Measurements from ENCODE around the gene RICTOR. TPM values are rescaled to one million over a fixed set of nuclear protein-coding genes. Genes with fewer than 3 reads are reported as not detected.

Gene RICTOR
- total RNA-seq, 1 experiment from 2014 or later, result 41.1 TPM

- H3K4me1 Mint-ChIP-seq (ENCODE audit: low read depth, unreplicated experiment), result no peaks in the 10 kb centered on the region
- CTCF ChIA-PET, result no interaction called here
- TF ChIP-seq CTCF (IDR thresholded peaks at IDR 0.05; ENCODE audit: unreplicated experiment), result no peak
- no peaks in the 10 kb centered on the region for H3K36me3 Mint-ChIP-seq (ENCODE audit: insufficient read depth, unreplicated experiment)
- H3K9me3 Mint-ChIP-seq (ENCODE audit: low read depth, unreplicated experiment), result no peaks in the 10 kb centered on the region
- intact Hi-C loops (cut with micrococcal nuclease; ENCODE audit: unreplicated experiment), result loop anchor here (10.0 kb wide), 1 partner anchor 103 kb away; no protein-coding TSS in a partner anchor
- BruUV-seq (replicated peaks), result no TSS peak
- DNase-seq, result no peak
- no peak overlapping the region for H3K27ac Mint-ChIP-seq (ENCODE audit: unreplicated experiment)
- H3K4me3 Mint-ChIP-seq (ENCODE audit: low read depth, unreplicated experiment), result no peak overlapping the region
- H3K27me3 Mint-ChIP-seq (ENCODE audit: unreplicated experiment), result no peaks in the 10 kb centered on the region
These were observed 72.5 kb downstream of the RICTOR start for GRCh38 chr5:39001683-39002082.

GRCh38 chr5:38999037-38999436 is 75.2 kb downstream of the RICTOR start:
- CTCF ChIA-PET, result interaction anchor here (0.6 to 0.7 kb wide), 2 partner anchors 35 to 687 kb away, joined by 3 read pairs; no protein-coding TSS in a partner anchor
- intact Hi-C loops (cut with micrococcal nuclease; ENCODE audit: unreplicated experiment), result loop anchor here (5.0 kb wide), 1 partner anchor 283 kb away; no protein-coding TSS in a partner anchor
- Mint-ChIP-seq H3K27me3 (ENCODE audit: unreplicated experiment) (no peaks in the 10 kb centered on the region), H3K4me3 (ENCODE audit: low read depth, unreplicated experiment) (no peak overlapping the region), H3K27ac (ENCODE audit: unreplicated experiment) (no peak overlapping the region), H3K4me1 (ENCODE audit: low read depth, unreplicated experiment) (no peaks in the 10 kb centered on the region), H3K9me3 (ENCODE audit: low read depth, unreplicated experiment) (no peaks in the 10 kb centered on the region), H3K36me3 (ENCODE audit: insufficient read depth, unreplicated experiment) (no peaks in the 10 kb centered on the region)
- no peak for DNase-seq
- BruUV-seq (replicated peaks), result no TSS peak
- no peak for TF ChIP-seq CTCF (IDR thresholded peaks at IDR 0.05; ENCODE audit: unreplicated experiment)

GRCh38 chr5:38997591-38997990 is 76.6 kb downstream of the RICTOR start:
- intact Hi-C loops (cut with micrococcal nuclease; ENCODE audit: unreplicated experiment), result loop anchor here (5.0 kb wide), 1 partner anchor 285 kb away; no protein-coding TSS in a partner anchor
- TF ChIP-seq CTCF (IDR thresholded peaks at IDR 0.05; ENCODE audit: unreplicated experiment), result no peak
- BruUV-seq (replicated peaks), result no TSS peak
- Mint-ChIP-seq H3K4me3 (ENCODE audit: low read depth, unreplicated experiment) (no peak overlapping the region), H3K36me3 (ENCODE audit: insufficient read depth, unreplicated experiment) (no peaks in the 10 kb centered on the region), H3K4me1 (ENCODE audit: low read depth, unreplicated experiment) (no peaks in the 10 kb centered on the region), H3K27ac (ENCODE audit: unreplicated experiment) (no peak overlapping the region), H3K9me3 (ENCODE audit: low read depth, unreplicated experiment) (no peaks in the 10 kb centered on the region), H3K27me3 (ENCODE audit: unreplicated experiment) (no peaks in the 10 kb centered on the region)
- CTCF ChIA-PET, result no interaction called here
- no peak for DNase-seq

GRCh38 chr5:38996123-38996522 is 78.1 kb downstream of the RICTOR start:
- Mint-ChIP-seq H3K4me1 (ENCODE audit: low read depth, unreplicated experiment) (no peaks in the 10 kb centered on the region), H3K36me3 (ENCODE audit: insufficient read depth, unreplicated experiment) (no peaks in the 10 kb centered on the region), H3K27me3 (ENCODE audit: unreplicated experiment) (no peaks in the 10 kb centered on the region), H3K9me3 (ENCODE audit: low read depth, unreplicated experiment) (no peaks in the 10 kb centered on the region), H3K4me3 (ENCODE audit: low read depth, unreplicated experiment) (no peak overlapping the region), H3K27ac (ENCODE audit: unreplicated experiment) (no peak overlapping the region)
- BruUV-seq (replicated peaks), result no TSS peak
- TF ChIP-seq CTCF (IDR thresholded peaks at IDR 0.05; ENCODE audit: unreplicated experiment), result no peak
- CTCF ChIA-PET, result no interaction called here
- no peak for DNase-seq
- intact Hi-C loops (cut with micrococcal nuclease; ENCODE audit: unreplicated experiment), result loop anchor here (5.0 kb wide), 1 partner anchor 286 kb away; no protein-coding TSS in a partner anchor
